Activated CD4-positive, CD25-positive, alpha-beta regulatory T cell (primary cell): ENCODE measurements around the gene SPATS2L.

Source experiments
- DNase-seq, 4 experiments: peaks; one replicate each; lab custom pipeline; 2025; lab: John Stamatoyannopoulos, UW

The SPATS2L gene

DNA sequence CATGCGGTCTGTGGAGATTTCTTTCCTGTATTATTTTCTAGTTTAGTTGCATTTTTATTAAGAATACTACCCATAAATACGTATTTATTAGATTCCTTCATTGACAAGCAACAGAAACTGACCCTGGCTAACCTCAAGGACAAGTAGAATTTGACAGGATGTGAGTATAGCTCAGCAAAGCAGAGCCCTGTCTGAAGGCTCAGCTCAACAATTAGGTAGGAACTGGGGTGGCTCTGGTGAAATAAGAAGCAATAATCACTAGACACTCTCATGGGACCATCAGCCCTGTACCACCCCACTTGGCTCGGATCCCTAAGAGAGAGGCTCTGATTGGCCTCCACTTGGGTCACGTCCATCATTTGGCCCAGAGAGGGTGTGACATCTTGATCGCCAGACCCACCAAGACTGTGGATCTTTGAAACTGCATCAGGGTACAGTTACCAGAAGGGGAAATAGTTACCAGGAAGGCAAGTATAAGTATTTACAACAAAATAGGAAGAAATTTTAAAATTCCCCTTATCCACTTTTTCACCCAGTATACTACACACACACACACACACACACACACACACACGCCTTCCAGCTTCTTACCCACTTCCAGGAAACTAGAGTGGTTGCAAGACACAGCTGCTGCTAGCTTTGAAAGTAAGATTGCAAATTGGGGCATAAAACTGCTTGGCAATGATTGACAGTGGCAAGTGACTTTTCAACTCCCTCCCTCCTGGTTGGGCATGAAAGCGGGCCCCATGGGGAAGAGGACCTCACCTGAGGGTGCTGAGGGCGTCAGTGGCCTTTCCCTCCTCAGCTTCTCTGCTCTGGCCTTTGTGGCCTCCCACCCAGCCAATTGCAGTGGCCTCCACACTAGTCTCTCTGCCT lies 161.6 kb downstream of the SPATS2L start:
- peak in 1 of 4 experiments; percentile 12 for DNase-seq

DNA sequence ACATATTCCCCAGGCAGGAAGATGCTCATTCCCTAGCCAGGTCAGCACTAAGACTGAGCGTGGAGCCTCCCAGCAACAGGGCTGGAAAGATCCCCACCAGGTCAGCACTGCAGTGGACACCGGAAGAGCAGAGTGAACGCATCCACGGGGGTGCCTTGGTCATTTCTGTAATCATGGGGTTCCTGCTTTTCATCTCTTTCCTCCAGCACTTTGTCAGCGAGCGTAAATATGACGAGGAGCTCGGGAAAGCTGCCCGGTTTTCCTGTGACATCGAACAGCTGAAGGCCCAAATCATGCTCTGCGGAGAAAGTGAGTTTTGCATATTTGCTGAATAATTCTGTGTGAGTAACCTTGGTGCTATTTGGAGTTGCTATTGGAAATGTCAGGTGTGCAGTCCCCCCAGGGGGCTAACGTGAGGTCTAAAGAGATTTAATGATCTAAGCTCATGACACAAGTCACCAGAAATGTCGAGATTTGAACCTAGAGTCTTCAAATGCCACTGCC lies 163.3 kb downstream of the SPATS2L start:
- DNase-seq = no peak

DNA sequence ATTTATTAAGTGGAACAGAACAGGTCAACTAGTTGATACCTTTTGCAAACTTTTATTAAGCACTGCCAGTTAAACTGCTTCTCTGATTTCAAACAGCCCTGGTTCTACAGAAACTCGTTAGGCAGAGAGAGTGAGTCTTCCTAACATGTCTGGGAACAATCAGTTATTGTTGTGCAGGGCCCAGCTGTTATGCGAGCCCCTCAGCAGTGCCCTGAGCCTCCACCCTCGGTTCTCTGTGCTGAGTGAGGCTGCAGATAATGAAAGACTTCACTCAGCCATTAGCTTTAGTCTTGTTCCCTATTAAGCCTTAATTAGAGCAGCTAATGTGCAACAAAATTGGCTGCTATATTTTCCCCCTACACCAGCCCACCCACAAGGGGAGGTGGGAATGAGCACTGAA lies 163.7 kb downstream of the SPATS2L start:
- no peak for DNase-seq

DNA sequence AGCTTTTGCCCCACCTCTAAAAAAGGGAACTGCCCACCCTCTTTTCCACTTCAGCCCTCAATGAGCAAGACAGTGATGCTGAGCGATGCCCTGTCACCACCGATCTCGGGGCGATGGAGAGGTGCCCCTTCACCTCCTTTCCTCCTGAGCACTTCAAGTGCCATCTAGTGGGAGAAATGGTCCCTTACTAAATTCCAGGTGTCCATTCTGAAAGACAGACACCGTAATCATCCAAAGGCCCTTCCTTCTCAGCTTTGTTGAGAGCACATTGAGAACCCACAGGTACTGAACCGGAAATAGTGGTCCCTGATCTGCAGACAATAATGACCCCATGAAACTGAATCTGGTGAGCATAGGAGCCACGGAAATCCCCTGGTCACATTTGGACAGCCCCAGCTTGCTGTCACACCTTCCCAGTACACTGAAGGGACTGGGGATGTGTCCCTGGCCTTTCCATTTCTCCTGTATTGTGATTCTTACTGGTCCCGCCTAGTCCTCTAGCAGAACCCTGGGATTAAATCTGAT lies 164.9 kb downstream of the SPATS2L start:
- DNase-seq = peak in 1 of 4 experiments; percentile 3

DNA sequence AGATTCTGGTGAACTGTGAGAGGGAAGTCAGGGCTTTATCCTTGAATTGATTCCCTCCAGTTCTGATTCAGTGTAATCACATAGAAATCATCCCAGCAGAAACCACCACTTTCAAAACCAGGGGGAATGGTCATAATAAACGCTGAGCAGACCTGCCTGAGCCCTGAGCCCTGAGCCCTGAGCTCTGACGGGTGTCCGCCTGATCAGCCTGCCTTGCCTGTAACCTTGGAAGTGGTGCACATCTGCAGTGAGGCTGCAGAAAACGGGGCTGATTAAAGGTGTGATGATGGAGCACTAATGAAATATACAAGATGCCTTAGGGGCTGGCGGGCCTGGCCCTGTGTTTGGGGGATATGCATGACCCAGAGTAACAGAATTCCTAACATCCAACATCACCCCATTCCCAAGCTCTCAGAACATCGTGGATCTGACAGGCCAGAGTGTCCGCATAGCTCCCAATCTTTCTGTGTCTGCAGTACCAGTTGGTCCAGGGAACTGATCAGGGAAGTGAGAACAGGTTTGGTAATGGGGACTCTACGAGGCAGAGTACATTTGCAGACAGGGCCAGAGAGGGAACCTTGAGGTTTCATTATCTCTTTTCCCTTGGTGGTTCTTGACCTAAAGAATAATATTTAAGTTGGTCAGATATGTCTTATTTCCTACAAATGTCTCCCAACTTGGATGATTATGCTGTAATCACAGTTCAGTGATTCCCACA lies 165.6 kb downstream of the SPATS2L start:
- no peak for DNase-seq

DNA sequence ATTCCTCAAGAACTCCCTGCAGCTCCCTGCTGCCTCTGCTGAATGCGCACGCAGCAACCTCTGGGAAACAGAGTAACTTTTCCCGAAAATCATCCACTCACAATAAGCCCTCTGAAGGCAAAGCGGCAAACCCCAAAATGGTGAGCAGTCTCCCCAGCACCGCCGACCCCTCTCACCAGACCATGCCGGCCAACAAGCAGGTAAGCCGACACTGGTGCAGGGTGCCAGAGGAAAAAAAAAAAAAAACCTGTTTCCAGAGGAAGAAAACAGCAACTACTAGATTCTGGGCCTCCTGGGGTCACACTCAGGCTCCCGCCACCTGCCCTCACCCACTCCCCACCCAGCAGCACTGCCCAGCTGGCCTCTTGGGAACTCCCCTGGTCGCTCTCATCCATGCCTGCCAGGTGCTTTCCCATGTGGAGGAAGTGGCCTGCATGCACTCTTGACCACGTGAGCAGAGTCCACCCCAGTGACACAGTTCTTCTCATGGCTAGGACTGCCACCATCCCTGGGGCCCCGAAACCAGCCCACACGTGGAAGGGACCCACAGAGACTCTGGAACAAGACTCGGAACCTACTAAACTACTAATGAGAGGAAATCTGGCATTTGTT lies 166.5 kb downstream of the SPATS2L start:
- DNase-seq = no peak

DNA sequence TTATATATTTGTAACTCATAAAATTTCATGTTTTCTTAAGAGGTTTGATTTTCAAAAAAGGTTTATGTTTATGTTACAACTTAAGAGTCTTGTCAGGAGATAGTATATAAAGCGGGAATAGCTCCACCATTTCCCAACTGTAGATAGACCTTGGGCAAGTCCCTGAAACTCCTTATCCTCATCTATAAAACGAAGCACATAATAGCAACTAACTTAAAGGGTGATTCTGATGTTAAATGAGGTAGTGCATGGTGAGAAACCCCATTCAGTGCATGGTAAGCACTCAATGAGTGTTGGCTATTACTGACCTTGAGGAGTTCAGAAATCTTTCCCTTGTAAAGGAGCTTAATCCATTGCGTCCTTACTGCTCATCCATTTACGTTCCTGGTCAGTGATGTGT lies 169.3 kb downstream of the SPATS2L start:
- no peak for DNase-seq

DNA sequence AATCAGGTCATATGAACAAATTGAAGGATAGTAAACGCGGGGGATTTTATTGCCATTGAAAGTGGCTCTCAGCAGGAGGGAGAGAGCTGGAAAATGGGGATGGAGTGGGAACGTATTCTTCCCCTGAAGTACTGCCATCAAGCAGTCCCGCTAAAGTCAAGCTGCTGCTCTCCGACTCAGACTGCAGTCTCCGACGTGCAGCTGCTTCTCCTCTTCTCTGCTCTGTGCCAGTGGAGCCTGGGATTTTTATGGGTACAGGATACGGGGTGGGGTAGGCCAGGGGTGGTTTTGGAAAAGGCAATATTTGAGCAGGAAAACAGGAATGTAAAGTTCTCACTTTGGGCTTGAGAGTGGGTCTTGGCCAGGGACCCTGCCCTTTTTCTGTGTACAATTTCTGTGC lies 170.3 kb downstream of the SPATS2L start:
- DNase-seq = no peak

DNA sequence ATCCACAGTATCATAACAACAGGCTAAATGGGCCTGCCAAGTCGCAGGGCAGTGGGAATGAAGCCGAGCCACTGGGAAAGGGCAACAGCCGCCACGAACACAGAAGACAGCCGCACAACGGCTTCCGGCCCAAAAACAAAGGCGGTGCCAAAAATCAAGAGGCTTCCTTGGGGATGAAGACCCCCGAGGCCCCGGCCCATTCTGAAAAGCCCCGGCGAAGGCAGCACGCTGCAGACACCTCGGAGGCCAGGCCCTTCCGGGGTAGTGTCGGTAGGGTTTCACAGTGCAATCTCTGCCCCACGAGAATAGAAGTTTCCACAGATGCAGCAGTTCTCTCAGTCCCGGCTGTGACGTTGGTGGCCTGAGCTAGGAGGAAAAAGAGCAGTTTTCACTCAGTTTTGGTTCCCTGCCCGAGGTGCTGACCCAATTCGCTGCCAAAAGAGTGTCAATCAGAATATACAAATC lies 171.2 kb downstream of the SPATS2L start:
- no peak for DNase-seq

DNA sequence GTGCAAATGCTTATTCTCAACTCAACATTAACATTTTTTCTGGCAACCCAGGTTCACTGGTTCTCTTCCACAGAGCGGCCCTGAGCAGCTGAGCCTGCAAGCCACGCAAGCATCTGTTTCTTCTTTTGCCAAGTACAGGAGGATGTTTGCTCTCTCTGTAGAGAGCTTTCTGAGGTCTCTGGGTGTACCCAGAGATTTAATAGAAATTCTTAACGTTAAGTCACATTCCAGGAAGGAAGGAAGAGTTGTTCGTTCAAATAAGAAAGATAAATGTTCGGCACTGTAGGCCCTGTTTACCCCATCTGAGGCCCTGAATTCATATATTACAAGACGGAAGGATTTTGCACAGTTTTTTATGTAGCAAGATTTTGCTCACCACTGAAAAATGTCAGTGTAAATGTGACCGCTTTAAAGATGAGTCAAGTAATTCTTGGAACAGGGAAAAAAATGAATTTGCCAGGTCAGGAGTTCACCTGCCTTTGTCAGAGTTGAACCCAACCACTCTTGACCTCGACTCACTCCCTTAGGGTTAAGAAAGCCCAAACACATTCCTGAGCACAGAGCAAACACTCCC lies 173.3 kb downstream of the SPATS2L start:
- DNase-seq = no peak

DNA sequence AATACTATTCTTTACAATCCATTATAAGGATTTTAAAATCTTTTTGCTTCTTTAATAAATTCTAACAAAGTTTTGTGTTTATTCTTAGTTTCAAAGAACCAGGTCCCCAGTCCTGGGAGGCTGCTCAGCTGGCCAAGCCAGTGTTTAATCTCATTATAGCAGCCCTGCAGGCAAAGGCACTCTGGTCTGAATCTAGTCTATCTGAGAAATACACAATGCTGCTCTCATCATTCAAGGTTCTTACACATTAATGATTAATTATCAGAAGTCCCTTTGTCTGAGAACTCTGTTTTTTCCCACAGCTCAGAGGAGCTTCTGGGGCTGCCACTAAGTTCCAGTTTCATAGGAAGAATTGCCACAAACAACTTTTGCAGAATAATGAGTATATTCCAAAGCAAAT lies 175.7 kb downstream of the SPATS2L start:
- no peak for DNase-seq

DNA sequence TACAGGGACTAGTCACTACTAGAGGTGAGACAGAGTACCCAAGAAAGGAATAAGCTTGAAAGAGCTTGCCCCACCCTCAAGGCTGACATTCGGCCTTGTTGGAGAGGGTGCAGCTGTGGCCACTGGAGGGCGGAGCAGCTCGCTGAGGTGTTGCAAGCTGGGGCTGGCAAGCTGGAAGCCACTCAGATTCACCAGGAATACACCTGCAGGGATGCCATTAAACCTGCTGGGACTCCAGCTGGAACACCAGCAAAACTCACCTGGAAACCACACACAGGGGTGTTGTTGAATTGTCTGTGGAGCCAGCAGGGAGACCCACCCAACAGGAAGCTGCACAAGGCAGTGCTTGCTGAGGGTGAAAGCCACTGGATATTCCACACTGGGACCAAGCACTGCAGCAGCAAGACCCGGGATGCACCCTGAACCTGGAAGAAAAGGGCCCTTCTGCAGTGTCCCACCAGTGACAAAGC lies 177.3 kb downstream of the SPATS2L start:
- no peak for DNase-seq

DNA sequence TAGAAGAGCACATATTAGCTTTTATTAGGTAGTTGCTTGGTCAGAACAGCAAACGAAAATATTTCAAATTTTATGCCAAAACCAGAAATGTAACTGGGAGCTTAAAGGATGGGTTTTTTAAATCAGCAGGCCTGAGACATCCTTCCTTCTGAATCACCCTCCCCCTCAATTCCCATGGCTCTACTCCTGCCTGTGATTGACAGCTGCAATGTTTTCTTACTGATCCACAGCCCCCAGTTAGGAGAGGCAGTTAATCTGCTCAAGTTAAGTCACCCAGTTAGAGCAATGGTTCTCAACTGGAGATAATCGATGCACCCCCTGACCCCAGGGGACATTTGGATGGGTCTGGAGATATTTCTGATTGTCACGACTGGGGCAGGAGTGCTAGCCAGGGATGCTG lies 178.4 kb downstream of the SPATS2L start:
- no peak for DNase-seq

DNA sequence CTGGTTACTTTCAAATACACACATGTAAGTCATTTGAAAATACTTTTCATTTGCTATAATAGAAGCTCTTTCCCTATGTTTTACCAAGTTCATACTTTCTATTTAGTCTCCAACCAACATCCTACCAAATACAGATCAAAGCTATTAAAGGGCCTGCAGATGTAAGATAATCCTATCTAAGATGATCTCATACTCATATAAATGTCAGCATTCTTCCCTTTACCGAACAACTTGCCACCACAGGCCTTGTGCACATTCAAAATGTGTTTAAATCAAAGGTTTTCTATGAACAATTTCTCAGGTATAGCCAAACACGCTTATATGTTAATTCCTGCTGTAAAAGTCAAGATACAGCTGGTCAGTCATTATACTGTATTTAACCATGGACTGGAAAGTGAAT lies 180.0 kb downstream of the SPATS2L start:
- DNase-seq = no peak

DNA sequence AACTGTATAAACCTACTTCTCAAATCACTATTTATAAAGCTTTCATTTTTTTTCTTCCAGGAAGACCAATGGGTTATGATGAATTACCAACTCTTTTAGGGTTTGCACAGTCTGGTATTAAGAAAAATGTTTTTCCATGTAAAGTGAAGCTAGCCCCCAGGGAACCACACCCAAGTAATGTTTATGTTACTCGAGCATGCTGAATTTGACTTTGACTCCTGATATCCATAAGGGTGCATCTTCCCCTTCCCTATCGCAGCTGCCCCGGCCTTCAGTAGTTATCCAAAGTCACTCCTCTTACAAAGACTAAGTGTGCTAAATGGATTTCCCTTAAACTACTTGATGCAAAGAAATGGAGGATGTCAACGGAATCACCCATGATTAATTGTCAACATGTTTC lies 181.7 kb downstream of the SPATS2L start:
- no peak for DNase-seq

DNA sequence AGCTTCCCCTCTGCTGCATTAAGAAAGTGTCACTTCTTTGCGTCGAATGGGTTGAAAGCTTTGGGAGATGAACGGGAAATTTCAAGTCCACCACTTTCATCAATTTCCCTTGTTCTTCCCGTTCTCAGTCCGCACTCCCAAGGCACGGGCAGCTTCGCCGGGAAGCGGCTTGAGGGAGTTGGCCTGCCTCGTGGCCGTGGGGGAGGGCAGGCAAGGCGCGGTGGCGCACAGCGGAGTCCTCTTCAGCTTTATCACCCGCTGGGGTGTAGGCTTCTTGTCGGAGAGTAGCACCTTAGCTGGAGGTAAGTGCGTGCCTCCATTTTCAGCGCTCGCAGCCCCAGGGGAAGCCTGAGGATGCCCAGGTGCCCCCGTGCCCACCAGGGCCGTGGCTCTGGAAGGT lies 183.5 kb downstream of the SPATS2L start:
- DNase-seq = no peak

DNA sequence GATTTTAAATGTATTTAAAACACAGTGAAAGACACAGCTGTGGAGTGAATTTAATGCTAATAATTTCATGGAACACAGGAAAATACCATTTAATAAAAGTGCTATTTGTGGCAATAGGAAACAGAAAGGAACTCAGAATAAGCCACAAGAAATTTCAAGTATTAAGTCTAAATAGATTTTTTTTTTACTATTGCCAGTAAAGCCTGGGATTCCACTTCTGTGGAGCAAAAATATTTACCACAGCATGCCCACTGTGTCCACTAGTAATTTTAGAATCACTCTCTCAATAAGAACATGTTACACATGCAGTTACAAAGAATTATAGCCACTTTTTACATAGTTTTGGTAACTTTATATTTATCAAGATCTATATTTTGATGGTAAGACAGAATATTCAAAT lies 186.2 kb downstream of the SPATS2L start:
- DNase-seq = no peak

DNA sequence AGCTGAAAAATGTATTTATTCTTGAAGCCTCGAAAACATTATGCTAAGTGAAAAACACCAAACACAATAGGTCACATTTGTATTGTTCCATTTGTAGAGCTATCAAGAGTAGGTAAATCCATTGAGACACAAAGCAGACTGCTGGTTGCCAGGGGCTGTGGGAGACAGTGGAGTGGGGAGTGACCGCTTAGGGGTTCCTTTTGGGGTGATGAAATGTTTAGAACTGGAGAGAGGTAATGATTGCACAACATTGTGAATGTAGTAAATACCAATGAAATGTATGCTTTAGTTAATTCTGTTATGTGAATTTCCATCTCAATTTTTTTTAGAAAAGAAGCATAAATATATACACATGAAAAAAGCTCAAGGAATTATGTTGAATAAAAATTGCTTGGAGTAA lies 187.6 kb downstream of the SPATS2L start:
- DNase-seq = no peak

DNA sequence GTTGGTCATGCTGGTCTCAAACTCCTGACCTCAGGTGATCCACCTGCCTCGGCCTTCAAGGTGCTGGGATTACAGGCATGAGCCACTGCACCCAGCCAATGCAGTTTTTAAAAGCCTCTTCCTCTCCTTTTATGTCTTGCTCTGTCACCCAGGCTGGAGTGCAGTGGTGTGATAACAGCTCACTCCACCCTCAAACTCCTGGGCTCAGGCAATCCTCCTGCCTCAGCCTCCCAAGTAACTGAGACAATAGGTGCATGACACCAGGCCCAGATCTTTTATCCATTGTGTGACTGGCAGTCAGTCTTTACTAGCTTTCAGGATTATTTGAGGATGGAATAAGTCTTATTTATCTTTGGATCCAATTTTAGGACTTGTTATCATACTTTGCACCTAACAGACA lies 190.2 kb downstream of the SPATS2L start:
- DNase-seq = no peak

DNA sequence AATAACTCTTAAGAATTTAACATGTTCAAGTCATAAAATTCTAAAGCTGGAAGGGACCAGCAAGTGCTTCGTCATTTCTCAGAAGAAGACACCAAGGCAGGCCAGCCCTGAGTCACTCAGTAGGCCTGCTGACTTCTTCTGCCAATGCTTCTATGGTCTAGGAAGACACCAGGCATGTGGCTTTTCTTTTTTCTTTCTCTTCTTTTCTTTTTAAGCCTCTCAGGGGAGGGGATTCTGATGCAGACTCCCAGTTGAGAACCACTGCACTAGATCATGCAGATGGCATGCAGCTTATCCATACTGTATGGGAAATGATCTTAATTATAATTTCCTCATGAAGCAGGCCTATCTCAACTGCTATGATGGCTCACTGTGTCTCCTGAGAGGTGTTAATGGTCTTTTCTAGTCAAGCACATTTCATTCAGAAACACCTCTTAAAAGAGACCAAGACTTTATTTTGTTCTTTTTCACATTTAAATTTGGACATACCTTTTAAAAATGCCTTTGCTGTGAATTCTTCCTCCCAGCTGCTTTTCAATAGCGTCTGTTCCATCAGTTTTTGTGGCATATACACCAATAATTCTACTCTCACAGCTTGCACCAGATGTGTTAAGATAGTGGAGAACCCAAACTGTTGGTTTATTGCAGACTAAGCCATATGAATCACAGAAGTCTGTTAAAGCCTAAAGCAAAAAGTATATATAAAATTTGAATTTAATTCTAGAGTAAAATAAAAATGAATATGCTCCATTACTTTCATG lies 192.1 kb downstream of the SPATS2L start:
- no peak for DNase-seq

DNA sequence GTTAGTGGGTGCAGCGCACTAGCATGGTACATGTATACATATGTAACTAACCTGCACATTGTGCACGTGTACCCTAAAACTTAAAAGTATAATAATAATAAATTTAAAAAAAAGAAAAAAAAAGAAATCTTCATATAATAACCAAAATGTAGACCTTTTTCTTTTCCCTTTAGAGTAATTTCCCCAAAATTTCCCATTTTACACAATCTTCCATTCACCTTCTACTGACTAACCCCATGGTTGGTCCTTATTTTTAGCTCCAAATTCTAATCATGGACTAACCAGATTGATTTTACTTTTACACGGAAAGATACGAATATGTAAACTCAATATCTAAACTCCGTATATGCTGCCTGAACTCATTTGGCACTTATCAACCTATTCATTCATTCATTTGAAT lies 195.7 kb downstream of the SPATS2L start:
- no peak for DNase-seq
